NCI-H82 treated with DMSO at 0.1 percent for 48 hours (cell line): ENCODE results near the gene ZER1.
"Not testable (repeated sequence)": the region's sequence is repeated elsewhere in the genome, so short reads cannot be mapped to it uniquely, and the experiment has no call there.

ENCODE experiments used
- DNase-seq: peaks from one replicate; lab custom pipeline; 2025; ENCODE audit not compliant: unreplicated experiment; lab: John Stamatoyannopoulos, UW

The ZER1 gene

DNA sequence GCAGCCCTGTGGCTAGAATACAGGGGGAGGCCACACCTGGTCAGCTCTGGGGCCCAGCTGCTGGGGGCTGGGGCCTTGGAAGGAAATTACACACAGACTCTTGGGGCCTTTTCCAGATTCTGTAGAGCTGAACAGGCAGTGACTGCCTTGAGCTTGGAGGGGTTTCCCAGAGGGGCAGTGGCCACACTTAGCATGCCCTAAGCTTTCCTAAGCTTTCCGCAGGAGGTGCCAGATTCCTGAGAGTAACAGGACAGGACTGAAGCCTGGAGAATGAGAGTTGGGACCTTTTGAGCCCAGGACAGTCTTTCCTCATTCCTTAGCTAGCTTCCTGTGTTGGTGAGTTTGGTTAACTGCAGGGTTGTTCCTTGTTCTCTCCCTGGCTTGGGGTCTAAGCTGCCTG lies 16.7 kb upstream of the ZER1 start:
- no peak for DNase-seq

DNA sequence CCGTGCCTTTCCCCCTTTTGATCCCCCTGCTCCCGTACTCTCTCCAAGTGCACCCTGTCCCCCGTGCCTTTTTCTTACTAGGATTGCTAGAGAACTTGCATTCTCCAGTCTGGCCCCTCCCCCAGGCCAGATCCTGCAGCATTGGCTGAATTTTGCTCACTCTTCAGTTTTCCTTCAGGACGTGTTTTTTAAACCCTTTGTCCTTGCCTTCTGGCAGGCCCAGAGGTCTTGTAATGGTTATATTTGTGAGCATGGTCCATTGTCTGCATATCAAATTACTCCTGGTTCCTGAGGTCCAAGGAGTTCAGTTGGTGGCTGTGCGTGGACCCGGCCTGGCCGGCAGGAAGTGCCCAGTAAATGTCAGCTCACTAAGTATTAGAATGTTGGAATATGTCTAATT lies 15.9 kb upstream of the ZER1 start:
- no peak for DNase-seq

DNA sequence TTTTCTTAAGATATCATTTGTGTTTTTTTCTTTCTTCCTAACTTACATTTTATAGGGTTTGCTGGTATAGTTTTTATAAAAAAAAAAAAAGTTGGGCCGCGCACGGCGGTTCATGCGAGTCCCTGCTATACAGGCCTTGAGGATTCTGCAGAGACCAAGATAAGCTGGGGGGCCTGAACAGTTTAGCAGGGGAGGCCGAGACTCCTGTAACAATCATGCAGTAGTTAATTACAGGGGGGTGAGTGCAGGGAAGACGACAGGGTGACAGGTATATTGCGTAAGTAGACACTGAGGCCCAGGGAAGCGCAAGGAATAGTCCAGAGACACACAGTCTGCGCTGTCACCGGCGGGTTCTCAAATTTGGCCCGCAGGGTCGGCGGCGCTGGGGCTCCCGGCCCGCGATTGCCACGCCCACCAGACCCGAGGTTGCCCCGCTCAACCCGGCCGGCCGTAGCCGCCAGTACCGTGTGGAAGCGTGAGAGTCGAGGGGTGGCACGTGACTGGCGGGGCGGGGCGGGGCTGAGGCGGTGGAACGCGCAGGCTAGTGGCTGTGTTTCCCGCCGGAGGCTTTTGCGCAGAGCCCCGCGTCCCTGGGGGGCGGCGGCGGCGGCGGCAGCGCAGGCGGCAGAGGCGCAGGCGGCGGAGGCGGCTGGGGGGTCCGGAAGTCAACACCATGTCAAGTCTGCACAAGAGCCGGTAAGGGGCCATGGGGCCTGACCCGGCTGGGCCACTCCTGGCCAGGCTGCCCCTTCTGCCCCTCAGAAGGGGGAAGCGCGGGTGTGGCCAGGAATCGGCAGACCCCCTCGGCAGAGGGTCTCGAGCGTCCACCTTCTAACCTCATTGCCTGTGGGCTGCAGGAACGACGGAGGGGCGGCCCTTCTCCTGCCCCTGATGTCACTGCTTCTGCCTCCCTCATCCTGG lies 15.2 kb upstream of the ZER1 start, which contains the start of gene TBC1D13:
TBC1D13 (plus strand) TSS at position 573 of the 921 bp plus-strand sequence; CDS start at position 674, 101 bp downstream.
- DNase-seq = peak; percentile 78

DNA sequence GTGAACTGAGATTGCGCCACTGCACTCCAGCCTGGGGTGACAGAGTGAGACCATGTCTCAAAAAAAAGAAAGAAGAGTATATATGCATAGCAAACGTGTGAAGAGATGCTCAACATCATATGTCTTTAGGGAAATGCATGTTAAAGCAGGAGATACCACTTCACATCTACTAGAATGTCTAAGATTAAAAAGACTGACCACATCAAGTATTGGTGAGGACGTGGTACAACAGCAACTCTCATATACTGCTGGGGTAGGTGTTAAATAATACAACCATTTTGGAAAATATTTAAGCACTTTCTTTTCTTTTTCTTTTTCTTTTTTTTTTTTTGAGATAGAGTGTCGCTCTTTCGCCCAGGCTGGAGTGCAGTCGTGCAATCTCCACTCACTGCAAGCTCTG lies 13.7 kb upstream of the ZER1 start:
- no peak for DNase-seq

DNA sequence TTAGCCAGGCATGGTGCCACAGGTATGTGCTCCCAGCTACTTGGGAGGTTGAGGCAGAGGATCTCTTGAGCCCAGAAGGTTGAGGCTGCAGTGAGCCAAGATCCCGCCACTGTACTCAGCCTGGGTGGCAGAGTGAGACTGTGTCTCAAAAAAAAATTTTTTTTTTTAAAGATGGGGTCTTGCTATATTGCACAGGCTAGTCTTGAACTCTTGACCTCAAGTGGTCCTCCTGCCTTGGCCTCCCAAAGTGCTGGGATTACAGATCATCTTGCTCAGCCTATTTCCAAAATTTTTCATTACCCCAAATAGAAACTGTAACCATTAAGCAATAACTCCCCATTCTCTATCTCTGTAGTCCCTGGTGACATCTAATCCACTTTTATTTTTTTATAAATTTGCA lies 10.9 kb upstream of the ZER1 start:
- no peak for DNase-seq

DNA sequence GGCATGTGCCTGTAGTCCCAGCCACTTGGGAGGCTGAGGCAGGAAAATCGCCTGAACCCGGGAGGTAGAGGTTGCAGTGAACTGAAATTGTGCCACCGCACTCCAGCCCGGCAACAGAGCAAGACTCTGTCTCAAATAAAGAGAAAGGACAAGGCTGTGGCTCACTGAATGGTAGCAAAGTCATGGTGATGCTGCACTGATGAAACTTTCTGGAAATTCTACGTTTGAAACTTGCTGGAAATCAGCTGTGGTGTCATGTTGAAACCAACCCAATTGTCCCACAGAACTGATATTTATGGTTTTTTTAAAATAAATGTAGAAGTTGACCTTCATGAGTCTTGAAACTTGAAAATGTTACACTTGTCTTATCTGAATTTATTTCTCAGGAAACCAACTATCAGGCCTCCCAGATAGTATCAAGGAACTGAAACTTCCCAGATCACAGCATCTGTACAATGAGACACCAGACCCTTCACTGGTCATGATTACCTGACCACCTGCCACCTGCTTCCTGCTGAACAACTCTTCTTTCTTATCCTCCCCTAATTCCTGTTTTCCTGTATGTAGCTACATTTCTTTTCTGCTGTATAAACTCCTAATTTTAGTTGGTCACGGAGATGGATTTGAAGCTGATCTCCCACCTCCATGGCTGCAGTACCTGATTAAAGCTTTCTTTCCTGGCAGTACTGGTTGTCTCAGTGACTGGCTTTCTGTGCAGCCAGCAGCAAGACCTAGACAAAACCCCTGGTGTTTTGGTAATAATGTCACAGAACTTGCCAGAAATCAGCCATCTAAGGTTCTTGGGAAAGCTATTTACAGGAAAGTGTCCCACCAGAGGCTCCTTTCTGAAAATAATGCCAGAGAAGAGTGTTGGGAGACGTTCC lies 9.7 kb upstream of the ZER1 start:
- DNase-seq = no peak

DNA sequence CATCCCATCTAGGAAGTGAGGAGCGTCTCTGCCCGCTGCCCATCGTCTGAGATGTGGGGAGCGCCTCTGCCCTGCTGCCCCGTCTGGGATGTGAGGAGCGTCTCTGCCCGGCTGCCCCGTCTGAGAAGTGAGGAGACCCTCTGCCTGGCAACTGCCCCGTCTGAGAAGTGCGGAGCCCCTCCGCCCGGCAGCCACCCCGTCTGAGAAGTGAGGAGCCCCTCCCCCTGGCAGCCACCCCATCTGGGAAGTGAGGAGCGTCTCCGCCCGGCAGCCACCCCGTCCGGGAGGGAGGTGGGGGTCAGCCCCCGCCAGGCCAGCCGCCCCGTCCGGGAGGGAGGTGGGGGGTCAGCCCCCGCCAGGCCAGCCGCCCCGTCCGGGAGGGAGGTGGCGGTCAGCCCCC lies 8.4 kb upstream of the ZER1 start:
- not testable (repeated sequence) for DNase-seq

DNA sequence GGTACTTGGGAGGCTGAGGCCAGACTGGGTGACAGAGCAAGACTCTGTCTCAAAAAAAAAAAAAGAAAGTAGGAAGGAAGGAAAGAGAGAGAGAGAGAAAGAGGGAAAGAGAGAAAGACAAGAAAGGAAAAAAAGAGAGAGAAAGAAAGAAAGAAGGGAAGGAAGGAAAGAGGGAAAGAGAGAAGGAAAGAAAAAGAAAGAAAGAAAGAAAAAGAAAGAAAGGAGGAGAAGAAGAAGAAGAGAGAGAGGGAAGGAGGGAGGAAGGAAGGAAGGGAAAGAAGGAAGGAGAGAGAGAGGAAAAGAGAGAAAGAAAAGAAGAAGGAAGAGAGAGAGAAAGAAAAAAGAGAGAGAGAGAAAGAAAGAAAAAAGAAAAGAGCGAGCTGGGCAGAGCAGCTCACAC lies 3.1 kb upstream of the ZER1 start:
- DNase-seq = no peak

DNA sequence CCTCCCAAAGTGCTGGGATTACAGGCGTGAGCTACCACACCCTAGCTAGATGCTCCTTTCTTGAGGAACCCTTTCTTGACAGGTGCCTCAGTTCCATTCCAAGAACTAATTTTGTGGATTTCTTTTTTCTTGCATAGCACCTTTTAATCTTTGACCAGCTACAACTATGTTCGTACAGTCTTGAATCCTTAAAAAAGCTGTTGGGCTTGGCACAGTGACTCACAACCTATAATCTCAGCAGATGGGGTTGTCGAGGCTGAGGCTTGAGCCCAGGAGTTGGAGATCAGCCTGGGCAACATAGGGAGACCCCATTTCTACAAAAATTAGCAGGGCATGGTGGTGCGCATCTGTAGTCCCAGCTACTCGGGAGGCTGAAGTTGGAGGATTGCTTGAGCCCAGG lies 1.3 kb upstream of the ZER1 start:
- no peak for DNase-seq

DNA sequence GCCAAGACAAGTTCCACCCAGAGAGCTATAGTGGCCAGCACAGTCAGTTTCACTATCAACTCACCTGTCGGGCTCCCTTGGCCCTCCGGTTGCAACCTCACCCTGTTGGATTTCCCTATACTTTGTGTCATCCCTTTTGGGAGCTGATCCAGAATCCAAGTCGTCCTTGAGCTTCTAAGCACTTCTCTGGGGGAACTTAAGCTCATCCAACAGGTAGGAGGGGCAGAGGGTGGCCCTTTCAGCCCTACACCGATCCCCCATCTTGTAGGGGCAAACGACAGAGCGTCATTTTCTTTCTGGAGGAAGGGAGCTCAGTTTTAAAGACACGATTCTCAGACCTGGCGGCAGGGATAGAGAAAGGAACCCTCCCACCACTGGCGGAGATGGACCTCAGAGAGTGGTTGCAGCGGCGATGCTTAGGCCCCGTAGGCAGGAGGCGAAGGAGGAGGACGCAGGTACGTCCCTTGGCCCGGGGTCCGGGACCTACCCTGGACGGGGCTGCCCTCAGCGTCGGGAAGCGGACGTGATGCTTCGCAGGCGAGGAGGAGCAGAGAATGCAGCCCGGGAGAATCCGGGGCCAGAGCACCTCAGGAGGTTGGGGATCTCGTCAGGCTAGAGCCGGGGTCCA lies 519 bp downstream of the ZER1 start:
- no peak for DNase-seq

DNA sequence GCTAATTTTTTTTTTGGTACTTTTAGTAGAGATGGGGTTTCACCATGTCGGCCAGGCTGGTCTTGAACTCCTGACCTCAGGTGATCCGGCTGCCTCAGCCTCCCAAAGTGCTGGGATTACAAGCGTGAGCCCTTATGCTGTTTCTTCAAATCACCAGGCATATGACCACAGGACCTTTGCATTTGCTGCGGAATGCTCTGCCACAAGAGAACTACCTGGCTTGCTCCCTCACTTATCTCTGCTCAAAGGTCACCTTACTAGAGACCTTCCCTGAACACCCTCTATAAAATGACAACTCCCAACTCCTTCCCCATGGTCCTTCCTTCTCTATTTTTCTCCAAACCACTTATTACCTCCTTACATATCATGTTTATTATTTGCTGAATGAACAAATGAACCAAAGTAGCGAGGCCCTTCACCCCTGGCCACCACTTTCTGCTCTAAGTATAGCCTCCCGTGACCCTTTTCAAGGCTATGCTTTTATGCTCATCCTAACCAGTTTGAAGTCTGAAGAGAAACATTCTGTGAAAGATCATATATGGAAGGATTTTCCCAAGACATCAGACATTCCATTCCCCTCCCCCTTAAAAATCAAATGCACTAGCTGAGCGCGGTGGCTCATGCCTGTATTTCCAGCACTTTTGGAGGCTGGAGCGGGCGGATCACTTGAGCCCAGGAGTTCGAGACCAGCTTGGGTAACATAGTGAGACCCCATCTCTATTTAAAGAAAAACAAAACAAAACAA lies 1.3 kb downstream of the ZER1 start:
- no peak for DNase-seq

DNA sequence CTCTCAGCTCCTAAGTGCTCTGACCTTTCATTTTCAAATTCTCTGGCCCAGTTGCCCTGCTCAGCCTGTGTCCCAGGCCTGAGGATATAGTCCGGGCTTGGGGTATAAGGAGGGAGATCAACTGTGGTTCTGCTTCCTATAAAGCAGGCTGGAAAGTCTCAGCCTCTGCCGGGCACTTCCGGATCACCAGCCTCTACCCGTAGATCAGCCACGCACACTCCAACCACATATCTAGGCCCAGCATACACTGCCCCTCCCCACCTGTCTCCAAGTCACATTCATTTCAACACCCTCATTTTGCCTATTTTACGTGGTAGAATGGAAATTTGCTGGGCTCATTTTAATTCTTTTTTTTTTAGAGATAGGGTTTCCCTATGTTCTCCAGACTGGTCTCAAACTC lies 3.1 kb downstream of the ZER1 start:
- DNase-seq = no peak

DNA sequence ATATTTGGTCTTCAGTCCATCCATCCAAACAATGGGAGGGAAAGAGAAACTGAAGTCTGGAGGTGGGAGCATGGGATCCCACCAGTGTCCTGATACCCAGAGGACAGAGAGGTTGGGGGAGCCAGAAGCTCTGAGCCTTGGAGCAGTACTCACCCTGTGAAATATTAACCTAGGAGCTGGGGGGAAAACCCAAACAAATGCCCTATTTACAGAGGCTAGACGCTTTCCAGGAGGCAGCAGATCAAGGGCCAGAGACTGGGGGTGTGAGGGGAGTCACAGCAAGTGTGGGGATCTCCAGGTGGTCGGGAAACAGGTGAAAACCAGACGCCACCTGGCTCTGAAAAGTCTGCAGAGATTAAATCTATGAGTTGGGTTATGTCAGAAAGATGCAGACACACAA lies 6.2 kb downstream of the ZER1 start:
- no peak for DNase-seq

DNA sequence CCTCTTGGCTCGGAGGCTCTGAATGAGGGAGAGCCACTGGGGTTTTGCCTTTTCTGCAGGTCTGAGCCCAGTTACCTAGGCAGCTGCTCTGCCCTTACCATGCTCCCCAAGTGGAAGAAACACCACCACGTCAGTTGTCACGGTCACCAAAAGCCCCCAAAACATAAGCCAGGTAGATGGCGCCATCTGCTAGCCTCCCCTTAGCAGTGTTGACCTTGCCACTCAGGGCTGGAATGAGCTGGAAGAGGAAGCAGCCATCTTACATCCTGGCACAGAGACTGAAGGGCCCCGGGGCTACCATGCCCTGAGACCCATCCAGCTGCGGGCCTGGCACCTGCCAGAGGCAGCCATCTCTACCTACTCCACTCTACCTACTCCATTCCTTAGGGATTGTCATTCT lies 7.4 kb downstream of the ZER1 start:
- DNase-seq = no peak

DNA sequence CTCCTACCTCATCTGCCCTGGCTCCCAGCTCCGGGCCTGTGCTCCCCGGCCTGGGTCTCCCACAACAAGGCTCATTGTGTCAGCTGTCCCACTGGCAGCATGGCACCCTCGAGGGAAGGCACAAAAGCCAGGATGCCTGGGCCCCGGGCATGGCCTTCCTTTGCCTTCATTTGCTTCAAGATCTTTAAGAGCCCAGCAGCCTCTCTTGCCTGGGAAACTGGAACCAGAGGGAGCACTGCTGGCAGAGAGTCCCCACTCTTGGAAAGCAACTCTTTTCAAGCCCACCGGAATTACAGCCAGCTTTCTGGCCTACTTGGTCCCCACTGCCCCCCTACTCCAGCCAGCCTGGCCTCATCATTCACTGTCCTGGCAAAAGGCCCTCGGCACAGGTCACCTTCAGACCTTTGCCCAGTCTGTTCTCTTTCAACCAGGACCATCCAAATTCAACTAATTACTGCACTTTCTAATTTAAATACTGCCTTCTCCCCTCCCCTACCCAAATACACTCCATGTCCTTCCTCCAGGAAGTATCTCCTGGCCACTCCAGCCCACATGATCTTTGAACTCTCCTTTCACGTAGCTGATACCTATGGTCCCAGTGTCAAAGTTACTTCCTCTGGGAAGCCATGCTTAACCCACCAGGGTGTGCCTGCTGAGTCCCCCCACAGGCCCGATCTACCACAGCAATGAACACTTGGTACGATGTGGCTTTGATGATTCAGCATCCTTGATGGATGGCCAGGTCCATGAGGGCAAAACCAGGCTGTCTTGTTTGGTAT lies 8.9 kb downstream of the ZER1 start:
- DNase-seq = no peak

DNA sequence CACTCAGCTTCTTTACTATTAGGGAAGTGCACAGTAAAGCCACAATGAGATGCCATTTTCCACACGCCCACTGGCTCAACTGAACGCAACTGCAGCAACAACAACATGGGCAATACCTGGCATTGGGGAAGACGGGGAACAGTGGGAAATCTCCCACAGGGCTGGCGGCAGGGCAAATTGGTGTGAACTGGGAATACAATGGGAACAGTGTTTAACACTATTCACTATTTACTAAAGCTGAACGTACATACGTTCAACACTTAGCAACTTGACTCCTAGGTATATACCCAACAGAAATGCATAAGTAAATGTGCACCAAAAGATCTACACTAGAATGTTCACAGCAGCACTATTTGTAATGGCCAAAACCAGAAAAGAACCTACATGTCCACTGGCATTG lies 14.1 kb downstream of the ZER1 start:
- no peak for DNase-seq

DNA sequence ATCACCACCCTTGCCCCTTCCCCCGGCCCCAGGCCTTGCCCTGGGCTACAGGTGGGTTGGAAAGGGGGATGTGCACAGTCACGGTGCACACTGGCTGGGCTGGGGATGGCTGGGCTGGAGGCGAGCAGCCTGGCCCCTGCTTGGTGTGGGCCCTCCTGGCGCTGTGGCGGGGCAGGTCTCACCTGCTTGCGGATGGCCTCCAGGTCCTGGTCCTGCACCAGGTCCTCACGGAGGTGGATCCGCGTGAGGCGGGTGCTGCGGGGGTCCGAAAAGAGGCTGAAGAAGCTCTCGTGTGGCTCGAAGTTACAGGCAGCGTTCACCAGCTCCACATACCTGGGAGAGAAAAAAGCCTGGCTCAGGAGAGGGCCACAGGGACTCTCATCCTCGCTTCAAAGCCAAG lies 18.1 kb downstream of the ZER1 start:
- DNase-seq = no peak

DNA sequence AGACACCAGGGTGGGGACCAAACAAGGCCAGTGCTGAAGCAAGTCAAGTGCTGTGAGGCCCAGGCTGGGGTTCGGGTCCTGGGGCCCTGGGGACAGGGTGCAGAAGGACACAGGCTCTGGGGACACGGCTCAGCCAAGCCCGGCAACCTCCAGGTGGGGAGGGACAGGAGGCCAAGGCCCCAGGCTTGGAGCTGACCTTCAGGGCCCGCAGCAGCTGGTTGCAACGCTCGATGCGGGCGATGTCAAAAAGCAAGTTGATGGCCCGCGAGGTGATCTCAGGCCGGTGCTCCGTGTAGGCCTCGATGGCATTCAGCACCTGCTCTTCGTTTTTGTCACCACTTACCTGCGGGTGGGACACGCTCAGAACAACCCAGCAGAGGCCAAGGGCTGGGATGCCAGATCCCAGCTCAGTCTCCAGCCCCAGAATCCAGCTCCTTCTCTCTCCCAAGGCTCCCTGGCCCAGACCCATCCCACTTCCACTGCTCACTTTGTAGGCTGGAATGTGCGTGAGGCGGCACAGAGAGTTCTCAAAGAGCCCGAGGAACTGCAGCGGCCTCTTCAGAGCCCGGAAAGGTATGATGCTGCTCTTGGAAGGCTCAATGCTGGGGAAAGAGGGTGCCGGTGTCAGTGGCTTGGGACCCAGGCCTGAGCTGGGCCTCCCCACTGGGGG lies 20.7 kb downstream of the ZER1 start:
- no peak for DNase-seq

DNA sequence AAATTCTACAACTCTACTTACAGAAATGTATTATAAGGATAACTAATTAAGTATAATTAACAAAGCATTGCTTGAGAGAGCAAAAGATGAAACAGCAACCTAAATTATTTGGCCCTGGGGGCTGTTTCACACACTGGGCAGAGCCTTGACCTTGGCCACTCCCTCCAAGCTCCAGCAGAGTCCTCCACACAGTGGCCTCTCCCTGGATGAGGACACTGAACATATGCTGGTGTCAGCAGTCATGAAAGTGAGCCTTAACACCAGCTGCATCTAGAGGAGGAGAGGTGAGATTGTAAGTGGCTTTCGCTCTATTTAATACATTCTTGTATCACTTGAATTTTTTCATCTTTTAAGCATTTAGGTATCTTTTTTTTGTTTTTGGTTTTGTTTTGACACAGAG lies 24.5 kb downstream of the ZER1 start:
- no peak for DNase-seq

DNA sequence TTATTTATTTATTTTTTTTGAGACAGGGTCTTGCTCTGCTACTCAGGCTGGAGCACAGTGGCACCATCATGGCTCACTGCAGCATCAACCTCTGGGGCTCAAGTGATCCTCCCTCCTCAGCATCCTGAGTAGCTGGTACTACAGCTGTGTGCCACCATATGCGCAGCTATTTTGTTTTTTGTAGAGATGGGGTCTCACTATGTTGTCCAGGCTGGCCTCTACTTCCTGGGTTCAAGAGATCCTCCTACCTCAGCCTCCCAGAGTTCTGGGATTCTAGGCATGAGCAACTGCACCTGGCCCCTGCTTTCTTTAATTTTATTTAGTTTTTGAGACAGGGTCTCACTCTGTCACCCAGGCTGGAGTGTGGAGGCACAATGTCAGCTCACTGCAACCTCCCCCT lies 28.3 kb downstream of the ZER1 start:
- no peak for DNase-seq
